NOMO-1 treated with DMSO at 0.1 percent for 48 hours (cell line): ENCODE data around the gene CHADL.
"Not testable (repeated sequence)": the region's sequence is repeated elsewhere in the genome, so short reads cannot be mapped to it uniquely, and the experiment has no call there.

Source experiments
- DNase-seq: peaks from one replicate; lab custom pipeline; 2025; ENCODE audit not compliant: unreplicated experiment; lab: John Stamatoyannopoulos, UW

The CHADL gene

DNA sequence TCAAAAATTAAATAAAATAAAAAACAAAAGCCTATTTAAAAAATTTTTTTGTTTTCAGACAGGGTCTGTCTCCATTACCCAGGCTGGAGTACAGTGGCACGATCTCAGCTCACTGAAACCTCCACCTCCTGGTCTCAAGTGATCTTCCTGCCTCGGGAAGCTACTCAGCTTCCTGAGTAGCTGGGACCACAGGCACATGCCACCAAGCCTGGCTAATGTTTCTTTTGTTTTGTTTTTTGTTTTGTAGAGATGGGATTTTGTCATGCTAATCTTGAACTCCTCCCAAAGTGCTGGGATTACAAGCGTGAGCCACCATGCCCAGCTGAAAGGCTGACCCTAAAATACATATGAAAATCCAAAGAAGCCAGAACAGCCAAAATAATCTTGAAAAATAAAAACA is 56.1 kb downstream of the CHADL start:
- no peak for DNase-seq

DNA sequence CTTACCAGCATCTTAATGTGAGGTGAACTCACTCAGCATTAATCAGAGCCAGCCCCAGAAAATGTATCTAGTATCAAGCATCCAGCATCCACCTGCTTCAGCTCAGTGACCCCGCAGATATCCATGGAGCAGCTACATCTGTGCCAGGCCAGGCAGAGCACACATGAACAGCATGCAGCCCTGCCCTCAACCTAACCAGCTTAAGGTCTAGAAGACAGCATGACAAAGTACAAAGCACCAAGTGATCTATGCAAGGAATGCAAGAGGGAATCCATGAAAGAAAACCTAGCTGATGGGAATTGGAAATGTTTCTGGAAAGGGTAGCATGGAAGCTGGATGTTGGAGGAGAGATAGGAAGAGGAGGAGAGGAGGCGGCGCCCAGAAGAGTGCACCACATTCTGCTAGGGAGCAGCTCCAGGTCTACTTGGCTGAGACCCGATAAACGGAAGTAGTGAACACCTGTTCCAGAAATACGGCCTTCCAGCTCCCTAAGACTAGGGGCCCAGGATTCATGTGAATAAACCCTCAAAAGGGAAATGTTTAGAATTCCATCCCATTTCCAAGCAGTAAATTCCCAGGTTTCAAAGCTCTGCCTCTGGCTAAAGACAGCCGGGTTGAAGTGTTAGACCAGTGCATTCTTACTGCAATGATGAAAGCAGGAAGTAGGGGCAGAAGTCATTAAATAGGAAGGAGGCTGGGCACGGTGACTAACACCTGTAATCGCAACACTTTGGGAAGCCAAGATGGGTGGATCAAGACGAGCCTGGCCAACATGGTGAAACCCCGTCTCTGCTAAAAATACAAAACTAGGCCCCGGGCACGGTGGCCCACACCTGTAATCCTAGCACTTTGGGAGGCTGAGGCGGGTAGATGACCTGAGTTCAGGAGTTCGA is 59.1 kb downstream of the CHADL start:
- peak; percentile 83 for DNase-seq

DNA sequence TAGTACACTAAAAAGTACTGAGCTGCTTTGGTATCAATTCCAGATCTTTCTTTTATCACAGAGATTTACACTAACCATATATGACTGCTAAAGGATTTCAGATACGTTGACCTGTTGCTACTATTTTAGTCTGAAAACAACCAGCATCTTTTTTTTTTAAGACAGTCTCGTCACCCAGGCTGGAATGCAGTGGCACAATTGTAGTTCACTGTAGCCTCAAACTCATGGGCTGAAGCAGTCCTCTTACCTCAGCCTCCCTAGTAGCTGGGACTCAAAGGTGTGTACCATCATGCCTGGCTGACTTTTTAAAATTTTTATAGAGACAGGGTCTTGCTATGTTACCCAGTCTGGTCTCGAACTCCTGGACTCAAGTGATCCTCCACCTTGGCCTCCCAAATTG is 59.8 kb downstream of the CHADL start:
- DNase-seq, result no peak

DNA sequence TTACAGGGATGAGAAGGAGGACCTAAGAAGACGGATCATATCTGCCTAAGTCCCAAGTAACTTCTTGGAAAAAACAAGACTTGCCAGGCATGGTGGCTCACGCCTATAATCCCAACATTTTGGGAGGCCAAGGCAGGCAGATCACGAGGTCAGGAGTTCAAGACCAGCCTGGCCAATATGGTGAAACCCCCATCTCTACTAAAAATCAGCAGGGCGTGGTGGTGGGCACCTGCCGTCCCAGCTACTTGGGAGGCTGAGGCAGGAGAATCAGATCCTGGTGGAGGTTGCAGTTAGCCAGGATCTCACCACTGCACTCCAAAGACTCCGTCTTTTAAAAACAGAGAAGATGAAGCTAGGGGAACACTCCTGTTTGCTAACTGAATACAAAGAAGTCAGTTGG is 60.4 kb downstream of the CHADL start:
- DNase-seq, result not testable (repeated sequence)
